K562 (cell line): Measurements from ENCODE around the gene MTPN. TPM values are rescaled to one million over a fixed set of nuclear protein-coding genes. Genes with fewer than 3 reads are reported as not detected.

ENCODE experiments used
- CBX5 ChIP-seq: IDR thresholded peaks from 2 replicates; pipeline ENCODE4 v1.6.1; 2014; ENCODE audit warnings: low read depth, borderline replicate concordance
- CHAMP1 ChIP-seq: fragments of 450-650 bp; IDR thresholded peaks from 2 replicates; pipeline ENCODE4 v1.6.1; 2016; ENCODE audit warnings: mild to moderate bottlenecking
- E2F6 ChIP-seq, 2 experiments: IDR thresholded peaks; 2 replicates each; pipeline ENCODE4 v1.6.1; 2011; ENCODE audit warnings: borderline replicate concordance in 1 of 2, control low read depth in 1 of 2, low read depth in 1 of 2, low read length in 1 of 2, mild to moderate bottlenecking in 1 of 2, mixed read lengths in 1 of 2, moderate library complexity in 1 of 2; ENCODE audit not compliant: insufficient read depth in 1 of 2, insufficient read length in 1 of 2, poor library complexity in 1 of 2, severe bottlenecking in 1 of 2; ENCODE audit errors: extremely low read depth in 1 of 2
- GABPA ChIP-seq: fragments of 200-800 bp; sonication (Bioruptor generic); conservative IDR thresholded peaks from 2 replicates; pipeline ENCODE4 v1.6.1; 2016; ENCODE audit warnings: low read depth, missing genetic modification characterization, missing compliant biosample characterization
- JUN ChIP-seq, 2 experiments: sonication (generic) in 1 of 2; formaldehyde crosslinking in 1 of 2; IDR thresholded peaks; 2 replicates each; pipeline versions ENCODE4 v1.6.1 to v1.8.0; 2012 to 2022; ENCODE audit warnings: borderline replicate concordance in 2 of 2, mild to moderate bottlenecking in 2 of 2, improper control_type of control experiment in 1 of 2, low read depth in 1 of 2, low read length in 1 of 2, missing genetic modification reagents in 1 of 2
- KLF13 ChIP-seq: fragments of 450-650 bp; IDR thresholded peaks from 2 replicates; pipeline ENCODE4 v1.6.1; 2016; ENCODE audit warnings: missing genetic modification characterization, low read depth, mild to moderate bottlenecking, missing compliant biosample characterization, moderate library complexity, borderline replicate concordance
- MAFF ChIP-seq: IDR thresholded peaks from 2 replicates; pipeline ENCODE4 v1.6.1; 2012; ENCODE audit warnings: low read length, improper control_type of control experiment
- NCOA6 ChIP-seq: fragments of 450-650 bp; IDR thresholded peaks from 2 replicates; pipeline ENCODE4 v1.6.1; 2017; ENCODE audit warnings: mild to moderate bottlenecking
- NR2C2 ChIP-seq, 2 experiments: fragments of 200-800 bp in 1 of 2; sonication (Bioruptor generic) in 1 of 2; sonication (generic) in 1 of 2; formaldehyde crosslinking in 1 of 2; IDR thresholded peaks; 2 replicates each; pipeline versions ENCODE4 v1.6.1 to v1.8.0; 2016 to 2022; ENCODE audit warnings: mild to moderate bottlenecking in 1 of 2, missing compliant biosample characterization in 1 of 2, missing genetic modification characterization in 1 of 2, missing genetic modification reagents in 1 of 2
- RAD51 ChIP-seq: fragments of 450-650 bp; IDR thresholded peaks from 2 replicates; pipeline ENCODE4 v1.7.1; 2016; ENCODE audit warnings: low read depth, mild to moderate bottlenecking, borderline replicate concordance
- SMARCE1 ChIP-seq: fragments of 450-650 bp; IDR thresholded peaks from 2 replicates; pipeline ENCODE4 v1.7.1; 2016; ENCODE audit warnings: mild to moderate bottlenecking
- TBL1XR1 ChIP-seq, 2 experiments: IDR thresholded peaks; 2 replicates each; pipeline ENCODE4 v1.6.1; 2012; ENCODE audit warnings: improper control_type of control experiment in 2 of 2, low read length in 2 of 2, mild to moderate bottlenecking in 1 of 2
- ZNF318 ChIP-seq, 2 experiments: fragments of 450-650 bp; IDR thresholded peaks; 2 replicates each; pipeline ENCODE4 v1.6.1; 2016; ENCODE audit warnings: mild to moderate bottlenecking in 2 of 2, borderline replicate concordance in 1 of 2, low read depth in 1 of 2, moderate library complexity in 1 of 2
- polyA plus RNA-seq, 8 experiments: library from polyadenylated mRNA; depleted of rRNA in 4 of 8; stranded (reverse) in 5 of 8; unstranded in 3 of 8; fragments of >200 nt; fragmentation: Nextera tagmentation in 2 of 8; fragmentation: Illumina TruSeq in 1 of 8; extraction: Ambion mirVana in 2 of 8; extraction: Trizol in 1 of 8; gene quantifications; 2 replicates each; pipeline versions ENCODE4 v1.2.1 to v1.2.3, GENCODE V29; 2011 to 2014; ENCODE audit warnings: inconsistent platforms in 1 of 8, missing spikeins in 1 of 8
- total RNA-seq, 7 experiments: library from RNA; depleted of rRNA in 6 of 7; stranded (reverse); fragments of >200 nt in 6 of 7; fragmentation: Illumina TruSeq in 2 of 7; extraction: Trizol in 2 of 7; gene quantifications; 2 replicates each; pipeline versions ENCODE4 v1.2.1 to v1.2.3, GENCODE V29; 2011 to 2021; ENCODE audit warnings: low replicate concordance in 1 of 7

Gene MTPN
- total and polyA plus RNA-seq, 9 of the 15 experiments (the other 6 are each of a cell fraction or from before 2014, with no cell fraction given): 68.5 to 261 (median 156) TPM

GRCh38 chr7:135981958-135982646 lies 4.9 kb upstream of the MTPN start (continued):
- TF ChIP-seq CHAMP1: 0 out of 2 replicates have a peak, but pooled peaks have one; percentile 31
- TF ChIP-seq RAD51: 0 out of 2 replicates have a peak, but pooled peaks have one; percentile 20
- 0 out of 2 replicates have a peak, but pooled peaks have one; percentile 7 for TF ChIP-seq JUN (IDR thresholded peaks at IDR 0.05; ENCODE audit: borderline replicate concordance, low read depth, low read length)
- TF ChIP-seq JUN (CRISPR knock-in tag; IDR thresholded peaks at IDR 0.05; ENCODE audit: borderline replicate concordance): no peak
- TF ChIP-seq E2F6 (IDR thresholded peaks at IDR 0.05; ENCODE audit: borderline replicate concordance in 1 of 2, extremely low read depth in 1 of 2, insufficient read depth in 1 of 2, insufficient read length in 1 of 2, low read depth in 1 of 2, low read length in 1 of 2, poor library complexity in 1 of 2, severe bottlenecking in 1 of 2): no peak
- 0 out of 2 replicates have a peak, but pooled peaks have one; percentile 22 for TF ChIP-seq NCOA6
- TF ChIP-seq CBX5: no peak
- TF ChIP-seq SMARCE1: peak; percentile 82
- 0 out of 4 replicates have a peak, but pooled peaks of 1 of the 2 experiments have one; percentile 10 for TF ChIP-seq ZNF318 (IDR thresholded peaks at IDR 0.05; ENCODE audit: borderline replicate concordance in 1 of 2, low read depth in 1 of 2)
- no peak for TF ChIP-seq TBL1XR1 (IDR thresholded peaks at IDR 0.05; ENCODE audit: low read length in 2 of 2)
- no peak for TF ChIP-seq NR2C2 (CRISPR knock-in tag; IDR thresholded peaks at IDR 0.05)
- TF ChIP-seq NR2C2 (tag; IDR thresholded peaks at IDR 0.05): peak; percentile 60
- peak; percentile 82 for TF ChIP-seq MAFF
- TF ChIP-seq KLF13: no peak
- TF ChIP-seq GABPA (tag): peak; percentile 59
